Stomach smooth muscle (tissue), 2 donors: ENCODE measurements around the gene SAT2.
"Not testable (repeated sequence)": the region's sequence is repeated elsewhere in the genome, so short reads cannot be mapped to it uniquely, and the experiment has no call there.

Experiments
- H3K27ac ChIP-seq: one replicate; pipeline ENCODE4 v1.7.0; 2013; ENCODE audit warnings: mild to moderate bottlenecking, low read length, inconsistent platforms
- H3K27me3 ChIP-seq, 2 donors: one replicate each; pipeline ENCODE4 v1.7.0; 2013; ENCODE audit warnings: low read length in 2 of 2; ENCODE audit not compliant: insufficient read depth in 2 of 2, control insufficient read depth in 1 of 2
- H3K36me3 ChIP-seq, 2 donors: one replicate each; pipeline ENCODE4 v1.7.0; 2013; ENCODE audit warnings: low read length in 2 of 2; ENCODE audit not compliant: control insufficient read depth in 2 of 2, insufficient read depth in 2 of 2
- H3K4me1 ChIP-seq: one replicate; pipeline ENCODE4 v1.7.0; 2013; ENCODE audit warnings: low read length; ENCODE audit not compliant: control insufficient read depth, insufficient read depth
- H3K4me3 ChIP-seq, 2 donors: one replicate each; pipeline ENCODE4 v1.7.0; 2013; ENCODE audit warnings: low read length in 2 of 2
- H3K9ac ChIP-seq, 2 donors: one replicate each; pipeline ENCODE4 v1.7.0; 2013; ENCODE audit warnings: low read length in 2 of 2, mild to moderate bottlenecking in 1 of 2
- H3K9me3 ChIP-seq, 2 donors: one replicate each; pipeline ENCODE4 v1.7.0; 2013; ENCODE audit warnings: low read length in 2 of 2; ENCODE audit not compliant: control insufficient read depth in 2 of 2
- donor health status: healthy.
- donor health status: Pancreatic carcinoma.

SAT2 gene

GRCh38 chr17:7634384-7634783 is 6.8 kb upstream of the SAT2 start:
- H3K9ac ChIP-seq, result peak overlapping the region; percentile 28 to 36

DNA sequence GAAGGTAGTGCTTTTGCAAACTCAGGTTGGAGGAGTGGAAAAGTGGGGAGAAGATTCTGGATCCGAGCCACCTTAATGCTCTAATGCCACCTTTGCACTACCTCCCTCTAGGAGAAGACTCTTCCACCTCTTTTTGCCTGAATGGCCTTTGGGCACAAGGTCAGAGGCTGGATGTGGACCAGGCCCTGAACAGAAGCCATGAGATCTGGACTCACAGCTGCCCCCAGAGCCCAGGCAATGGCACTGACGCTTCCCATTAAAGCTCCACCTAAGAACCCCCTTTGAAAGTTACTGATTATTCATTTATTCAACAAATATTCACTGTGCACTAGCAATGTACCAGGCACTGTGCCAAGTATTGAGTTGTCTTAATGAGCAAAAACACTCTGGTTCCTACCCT is 5.5 kb upstream of the SAT2 start:
- no peaks in the 10 kb centered on the region for H3K36me3 ChIP-seq
- H3K9me3 ChIP-seq, result no peaks in the 10 kb centered on the region
- H3K27me3 ChIP-seq, result no peaks in the 10 kb centered on the region
- H3K27ac ChIP-seq, result no peak overlapping the region
- H3K4me1 ChIP-seq, result peaks cover 2% of the 10 kb centered on the region
- no peak overlapping the region for H3K9ac ChIP-seq
- no peak overlapping the region for H3K4me3 ChIP-seq

More at GRCh38 chr17:7634384-7634783, 6.8 kb upstream of the SAT2 start:
- no peaks in the 10 kb centered on the region for H3K9me3 ChIP-seq
- no peak overlapping the region for H3K4me3 ChIP-seq
- no peaks in the 10 kb centered on the region for H3K27me3 ChIP-seq
- H3K4me1 ChIP-seq, result peaks cover 2% of the 10 kb centered on the region
- H3K36me3 ChIP-seq, result no peaks in the 10 kb centered on the region
- H3K27ac ChIP-seq, result no peak overlapping the region

- no peak overlapping the region for H3K4me3 ChIP-seq
- H3K9me3 ChIP-seq, result no peaks in the 10 kb centered on the region
- peaks cover 4% of the 10 kb centered on the region for H3K4me1 ChIP-seq
- H3K27ac ChIP-seq, result no peak overlapping the region
- H3K9ac ChIP-seq, result no peak overlapping the region
- H3K27me3 ChIP-seq, result no peaks in the 10 kb centered on the region
- no peaks in the 10 kb centered on the region for H3K36me3 ChIP-seq
Measured at GRCh38 chr17:7632492-7632894, 4.9 kb upstream of the SAT2 start.

DNA sequence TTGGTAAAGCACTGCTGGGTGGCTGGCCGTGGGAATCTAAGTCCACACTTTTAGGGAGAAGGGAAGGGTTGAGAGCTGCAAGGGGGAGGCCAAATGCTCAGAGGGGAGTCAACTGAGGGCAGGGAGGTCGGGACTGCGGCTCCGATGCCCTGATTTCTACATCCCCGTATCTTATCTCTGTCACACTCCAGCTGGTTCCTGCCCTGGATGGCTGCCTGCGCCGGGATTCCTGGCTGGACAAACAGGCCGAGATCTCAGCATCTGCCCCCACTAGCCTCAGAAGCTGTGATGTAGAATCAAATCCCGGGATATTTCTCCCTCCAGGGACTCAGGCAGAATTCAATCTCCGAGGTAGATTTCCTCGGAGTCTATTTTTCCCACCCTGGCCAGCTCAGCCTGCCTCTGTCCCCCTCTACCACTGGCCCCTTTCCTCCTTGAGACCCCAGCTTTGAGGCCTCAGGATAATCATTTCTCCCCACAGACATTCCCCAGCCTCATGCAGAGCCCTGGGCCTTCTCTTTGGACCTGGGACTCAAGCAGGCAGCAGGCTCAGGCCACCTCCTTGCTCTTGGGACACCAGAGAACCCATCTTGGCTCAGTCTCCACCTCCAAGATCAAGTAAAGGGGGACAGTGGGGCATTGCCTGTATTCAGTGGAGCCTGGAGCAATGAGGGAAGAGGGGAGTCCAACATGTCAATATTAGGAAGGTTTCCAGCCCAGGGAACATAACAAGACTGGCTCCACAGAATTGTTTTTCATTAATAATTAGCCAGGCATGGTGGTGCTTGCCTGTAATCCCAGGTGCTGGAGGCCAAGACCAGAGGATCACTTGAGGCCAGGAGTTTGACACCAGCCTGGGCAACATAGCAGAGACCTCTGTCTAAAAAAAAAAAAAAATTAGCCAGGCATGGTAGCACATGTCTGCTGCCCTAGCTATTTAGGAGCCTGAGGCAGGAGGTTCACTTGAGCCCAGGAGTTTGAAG is 4.1 kb upstream of the SAT2 start:
- no peaks in the 10 kb centered on the region for H3K27me3 ChIP-seq
- peaks cover 9% of the 10 kb centered on the region for H3K4me1 ChIP-seq
- H3K27ac ChIP-seq, result no peak overlapping the region
- H3K36me3 ChIP-seq, result no peaks in the 10 kb centered on the region
- H3K4me3 ChIP-seq, result no peak overlapping the region
- no peaks in the 10 kb centered on the region for H3K9me3 ChIP-seq
- no peak overlapping the region for H3K9ac ChIP-seq

- Histone ChIP-seq H3K9ac (no peak within 1 kb of the TSS), H3K4me1 (peaks cover 14% of the 10 kb centered on the region), H3K9me3 (no peaks in the 10 kb centered on the region)
Measured at GRCh38 chr17:7629939-7630571, 2.4 kb upstream of the SAT2 start, which contains the start of gene SHBG. SHBG (plus strand) TSS chr17:7630135; CDS start chr17:7630173, 38 bp downstream.

GRCh38 chr17:7626956-7627249 is 718 bp downstream of the SAT2 start:
- Histone ChIP-seq H3K36me3 (peaks cover 2 to 4% of the 10 kb centered on the region in 2 donors), H3K9ac (peak overlapping the region; percentile 93 to 97), H3K27me3 (no peaks in the 10 kb centered on the region), H3K4me1 (peaks cover 12% of the 10 kb centered on the region), H3K4me3 (peak overlapping the region; percentile 86 to 87), H3K9me3 (no peaks in the 10 kb centered on the region), H3K27ac (peak overlapping the region; percentile 90)

More at GRCh38 chr17:7629939-7630571, 2.4 kb upstream of the SAT2 start, which contains the start of gene SHBG:
- Histone ChIP-seq H3K27me3 (no peaks in the 10 kb centered on the region), H3K4me3 (no peak within 1 kb of the TSS), H3K36me3 (peaks cover 2 to 4% of the 10 kb centered on the region in 2 donors), H3K27ac (no peak within 1 kb of the TSS)

GRCh38 chr17:7626307-7626706 is 1.3 kb downstream of the SAT2 start:
- Histone ChIP-seq H3K36me3 (peaks cover 2 to 4% of the 10 kb centered on the region in 2 donors), H3K9me3 (no peaks in the 10 kb centered on the region), H3K27me3 (no peaks in the 10 kb centered on the region), H3K4me3 (peak overlapping the region; percentile 86 to 87), H3K4me1 (peaks cover 12% of the 10 kb centered on the region), H3K27ac (peak overlapping the region; percentile 90), H3K9ac (peak overlapping the region; percentile 93 to 97)

DNA sequence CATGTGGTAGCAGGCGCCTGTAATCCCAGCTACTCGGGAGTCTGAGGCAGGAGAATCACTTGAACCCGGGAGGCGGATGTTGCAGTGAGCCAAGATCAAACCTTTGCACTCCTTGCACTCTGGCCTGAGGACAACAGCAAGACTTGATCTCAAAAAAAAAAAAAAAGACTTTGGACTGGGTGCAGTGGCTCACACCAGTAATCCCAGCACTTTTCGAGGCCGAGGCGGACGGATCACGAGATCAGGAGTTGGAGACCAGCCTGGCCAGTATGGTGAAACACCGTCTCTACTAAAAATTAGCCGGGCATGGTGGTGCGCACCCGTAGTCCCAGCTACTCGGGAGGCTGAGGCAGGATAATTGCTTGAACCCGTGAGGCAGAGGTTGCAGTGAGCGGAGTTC is 1.9 kb downstream of the SAT2 start:
- not testable (repeated sequence) for H3K27ac ChIP-seq, H3K9ac ChIP-seq, H3K36me3 ChIP-seq, H3K9me3 ChIP-seq, H3K4me3 ChIP-seq, H3K27me3 ChIP-seq
- H3K4me1 ChIP-seq, result peaks cover 12% of the 10 kb centered on the region

- Histone ChIP-seq H3K9me3 (no peaks in the 10 kb centered on the region), H3K27ac (no peak overlapping the region), H3K9ac (no peak overlapping the region), H3K4me1 (peaks cover 12% of the 10 kb centered on the region), H3K36me3 (peaks cover 2 to 4% of the 10 kb centered on the region in 2 donors), H3K4me3 (no peak overlapping the region), H3K27me3 (no peaks in the 10 kb centered on the region)
Measured at GRCh38 chr17:7623661-7624060, 4.0 kb downstream of the SAT2 start.

DNA sequence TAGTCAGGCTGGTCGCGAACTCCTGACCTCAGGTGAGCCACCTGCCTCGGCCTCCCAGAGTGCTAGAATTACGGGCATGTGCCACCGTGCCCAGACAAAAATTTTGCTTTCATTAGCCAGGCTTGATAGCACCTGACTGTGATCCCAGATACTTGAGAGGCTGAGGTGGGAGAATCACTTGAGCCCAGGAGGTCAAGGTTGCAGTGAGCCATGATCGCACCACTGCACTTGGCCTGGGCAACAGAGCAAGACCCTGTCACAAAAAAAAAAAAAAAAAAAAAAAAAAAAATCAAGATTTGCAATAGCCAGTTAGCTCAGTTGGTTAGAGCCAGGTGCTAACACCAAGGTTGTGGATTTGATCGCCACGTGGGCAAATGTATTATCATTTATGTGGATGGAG is 6.8 kb downstream of the SAT2 start:
- Histone ChIP-seq H3K27ac (no peak overlapping the region), H3K9ac (no peak overlapping the region), H3K4me1 (no peaks in the 10 kb centered on the region), H3K4me3 (no peak overlapping the region), H3K9me3 (no peaks in the 10 kb centered on the region), H3K36me3 (no peaks in the 10 kb centered on the region), H3K27me3 (no peaks in the 10 kb centered on the region)

GRCh38 chr17:7618608-7619007 is 9.0 kb downstream of the SAT2 start:
- Histone ChIP-seq H3K9me3 (no peaks in the 10 kb centered on the region), H3K4me3 (no peak overlapping the region), H3K4me1 (peaks cover 6% of the 10 kb centered on the region), H3K27me3 (no peaks in the 10 kb centered on the region), H3K36me3 (no peaks in the 10 kb centered on the region), H3K27ac (no peak overlapping the region), H3K9ac (no peak overlapping the region)
